Hypothalamus (tissue), 51 donors: ENCODE measurements around the gene ZNF519.
"Not testable (repeated sequence)": the region's sequence is repeated elsewhere in the genome, so short reads cannot be mapped to it uniquely, and the experiment has no call there.

Source experiments
- DNase-seq, 51 donors: peaks; one replicate each; lab custom pipeline; 2025; lab: John Stamatoyannopoulos, UW

The ZNF519 gene

DNA sequence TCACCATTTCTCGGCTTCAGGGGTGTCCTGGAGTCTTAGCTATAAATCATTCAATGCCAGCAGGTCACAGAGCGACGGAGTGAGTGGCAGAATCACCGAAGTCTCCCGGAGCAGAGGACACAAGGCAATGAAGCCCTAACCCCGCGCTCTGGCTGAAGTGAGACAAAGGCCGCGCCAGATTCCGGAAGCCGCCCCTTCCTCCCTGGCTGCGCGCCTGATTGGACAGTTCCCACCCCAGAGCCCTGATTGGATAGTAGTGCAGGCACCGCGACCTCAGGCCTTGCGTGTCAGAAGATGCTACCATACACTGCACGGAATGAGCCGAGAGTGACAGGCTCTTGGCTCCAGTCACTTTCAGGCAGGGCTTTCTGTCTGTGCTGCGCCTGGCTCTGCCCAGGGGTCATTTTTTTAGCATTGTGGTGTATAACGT is at the start of gene ZNF519:
Gene ZNF519, minus strand, starts transcription at position 165 of the 430 bp plus-strand sequence. Its CDS starts 158 bp downstream, at position 7.
- peak; percentile 28 to 98 (median 88) for DNase-seq

DNA sequence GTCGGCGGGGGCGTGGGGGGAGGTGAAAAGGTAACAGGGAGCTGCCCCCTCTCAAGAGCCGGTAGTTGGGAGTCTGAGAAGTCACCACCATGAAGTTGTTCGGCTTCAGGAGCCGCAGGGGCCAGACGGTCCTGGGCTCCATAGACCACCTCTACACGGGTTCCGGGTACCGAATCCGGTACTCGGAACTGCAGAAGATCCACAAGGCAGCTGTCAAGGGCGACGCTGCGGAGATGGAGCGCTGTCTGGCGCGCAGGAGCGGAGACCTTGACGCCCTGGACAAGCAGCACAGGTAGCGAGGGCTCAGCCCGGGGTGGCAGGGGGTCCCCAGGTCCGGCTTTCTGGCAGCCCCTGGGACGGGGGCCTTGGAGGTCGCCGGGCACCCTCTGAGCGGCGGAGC is 47.1 kb upstream of the ZNF519 start:
- peak in 1 of 51 donors; percentile 5 for DNase-seq

GRCh38 chr18:14178321-14179196 is 46.3 kb upstream of the ZNF519 start:
- DNase-seq, result peak in 33 of 51 donors; percentile 5 to 68 (median 30)

DNA sequence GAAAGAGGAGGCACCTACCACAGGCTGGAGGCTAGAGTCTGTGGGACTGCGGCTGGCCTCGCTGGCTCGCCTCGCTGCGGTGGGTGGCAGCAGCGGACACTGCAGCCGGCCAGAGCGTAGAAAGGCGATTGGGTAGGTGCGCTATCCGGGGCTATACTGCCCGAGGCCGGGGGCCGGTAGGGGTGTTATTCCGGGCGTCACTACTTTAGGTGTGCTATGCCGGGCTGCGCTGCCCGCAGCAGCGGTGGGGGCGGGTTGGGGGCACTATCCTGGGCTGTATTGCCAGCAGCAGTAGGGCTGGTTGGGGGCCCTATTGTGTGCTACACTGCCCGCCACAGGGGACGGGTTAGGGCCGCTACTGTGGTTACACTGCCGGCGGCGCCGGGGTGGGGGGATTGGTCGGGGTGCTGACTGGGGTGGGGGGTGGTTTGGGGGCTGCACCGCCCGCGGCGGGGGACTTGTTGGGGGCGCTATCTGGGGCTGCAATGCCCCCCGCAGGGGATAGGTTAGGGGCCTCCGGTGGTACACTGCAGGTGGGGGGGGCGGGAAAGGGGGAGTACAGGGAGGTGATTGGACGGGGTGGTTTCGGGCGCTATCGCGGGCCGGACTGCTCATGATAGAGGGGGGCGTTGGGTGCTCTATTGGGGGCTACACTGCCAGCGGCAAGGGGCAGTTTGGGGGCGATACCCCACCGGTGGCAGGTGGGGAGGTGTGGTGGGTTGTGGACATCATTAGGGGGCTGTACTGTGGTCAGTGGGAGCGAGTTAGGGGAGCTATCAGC is 45.5 kb upstream of the ZNF519 start:
- DNase-seq, result not testable (repeated sequence)

DNA sequence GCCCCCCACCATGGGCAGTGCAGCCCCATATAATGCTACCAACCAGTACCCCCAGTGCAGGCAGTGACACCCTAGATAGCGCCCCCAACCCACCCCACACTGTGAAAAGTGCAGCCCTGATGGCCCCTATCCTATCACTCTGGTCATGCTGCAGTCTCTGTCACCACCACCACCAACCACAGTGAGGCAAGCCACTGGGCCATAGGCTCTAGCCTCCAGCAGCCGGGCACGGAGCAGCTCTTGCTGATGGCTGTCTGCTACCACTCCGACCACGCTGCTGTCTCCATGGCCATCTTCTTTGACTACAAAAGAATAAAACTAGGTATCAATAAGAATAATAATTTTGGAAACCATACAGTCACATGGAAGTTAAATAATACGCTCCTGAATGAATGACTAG is 43.2 kb upstream of the ZNF519 start:
- not testable (repeated sequence) for DNase-seq

DNA sequence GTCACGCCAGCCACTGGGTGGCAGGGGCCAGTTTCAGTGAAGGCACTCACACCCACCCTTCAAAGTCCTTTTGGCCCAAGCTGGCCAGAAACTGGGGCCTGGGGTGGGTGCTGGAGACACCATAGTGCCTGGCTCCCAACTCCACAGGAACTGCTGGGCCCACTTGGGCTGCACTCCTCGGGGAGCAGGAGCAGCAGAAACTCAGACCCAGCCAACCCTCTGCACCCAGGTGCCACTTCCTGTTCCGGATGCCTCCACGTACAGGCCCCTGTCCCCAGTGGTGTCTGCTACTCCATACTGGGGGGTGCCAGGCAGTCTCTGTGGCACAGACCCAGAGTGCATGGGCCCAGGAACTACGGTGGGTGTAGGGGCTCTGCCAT is 42.5 kb upstream of the ZNF519 start:
- DNase-seq, result no peak

DNA sequence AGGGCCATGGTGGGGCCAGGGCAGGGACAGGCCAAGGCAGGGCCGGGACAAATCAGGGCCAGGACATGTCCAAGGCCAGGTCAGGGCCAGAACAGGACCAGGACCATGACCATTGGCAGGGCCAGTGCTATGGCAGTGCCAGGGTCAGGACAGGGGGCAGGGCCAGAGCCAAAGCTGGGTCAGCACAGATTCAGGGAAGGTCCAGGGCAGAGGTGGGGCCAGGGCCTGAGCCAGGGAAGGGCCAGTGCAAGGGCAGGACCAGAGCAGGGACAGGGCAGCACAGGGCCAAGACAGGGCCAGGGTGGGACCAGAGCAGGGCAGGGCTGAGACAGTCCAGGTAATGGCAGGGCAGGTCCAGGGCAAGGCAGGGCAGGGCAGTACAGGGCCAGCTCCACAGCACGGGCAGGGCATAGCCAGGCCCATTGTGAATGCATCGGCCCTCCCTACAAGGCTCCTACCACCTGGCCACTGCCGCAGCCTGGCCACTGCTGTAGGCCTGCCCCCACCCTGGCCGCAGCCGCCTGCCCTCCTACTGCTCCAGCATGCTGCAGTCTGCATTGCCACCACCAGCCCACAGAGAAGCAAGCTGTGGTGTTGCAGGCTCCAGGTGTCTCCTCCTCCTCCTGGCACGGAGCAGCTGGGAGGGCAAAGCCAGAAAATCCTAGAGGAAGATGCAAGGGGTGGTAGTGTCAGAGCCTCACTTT is 41.9 kb upstream of the ZNF519 start:
- DNase-seq, result not testable (repeated sequence)

DNA sequence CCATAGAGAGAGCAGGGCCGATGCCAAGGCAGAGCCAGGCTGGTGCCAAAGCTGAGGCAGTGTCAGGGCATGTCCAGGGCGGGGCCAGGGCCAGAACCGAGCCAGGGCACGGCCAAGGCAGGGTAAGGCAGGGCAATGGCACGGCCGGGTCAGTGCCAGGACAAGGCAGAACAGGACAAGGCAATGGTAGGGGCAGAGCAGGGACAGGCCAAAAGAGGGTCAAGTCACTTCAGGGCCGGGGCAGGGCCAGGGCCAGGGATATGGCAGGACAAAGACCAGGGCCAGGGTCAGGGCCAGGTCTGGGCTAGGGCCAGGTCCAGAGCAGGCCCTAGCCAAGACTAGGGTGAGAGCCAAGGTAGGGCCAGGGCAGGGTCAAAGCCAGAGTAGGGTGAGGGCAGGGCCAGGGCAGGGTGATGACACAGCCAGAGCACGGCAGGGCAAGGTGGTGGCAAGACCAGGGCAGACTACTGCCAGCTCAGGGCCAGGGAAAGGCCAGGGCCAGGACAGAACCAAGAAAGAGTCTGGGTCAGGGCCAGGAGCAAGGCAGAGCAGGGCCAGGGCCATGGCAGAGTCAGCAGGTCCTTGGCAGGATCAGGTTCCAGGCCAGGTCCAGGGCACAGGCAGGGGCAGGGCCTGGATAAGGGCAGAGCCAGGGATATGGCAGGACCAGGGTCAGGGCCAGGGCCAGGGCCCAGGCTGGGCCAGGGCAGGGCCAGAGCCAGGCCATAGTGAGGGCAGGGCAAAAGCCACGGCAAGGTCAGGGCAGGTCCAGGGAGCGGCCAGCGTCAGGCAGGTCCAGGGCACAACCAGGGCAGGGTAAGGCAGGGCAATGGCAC is 41.1 kb upstream of the ZNF519 start:
- DNase-seq, result not testable (repeated sequence)

DNA sequence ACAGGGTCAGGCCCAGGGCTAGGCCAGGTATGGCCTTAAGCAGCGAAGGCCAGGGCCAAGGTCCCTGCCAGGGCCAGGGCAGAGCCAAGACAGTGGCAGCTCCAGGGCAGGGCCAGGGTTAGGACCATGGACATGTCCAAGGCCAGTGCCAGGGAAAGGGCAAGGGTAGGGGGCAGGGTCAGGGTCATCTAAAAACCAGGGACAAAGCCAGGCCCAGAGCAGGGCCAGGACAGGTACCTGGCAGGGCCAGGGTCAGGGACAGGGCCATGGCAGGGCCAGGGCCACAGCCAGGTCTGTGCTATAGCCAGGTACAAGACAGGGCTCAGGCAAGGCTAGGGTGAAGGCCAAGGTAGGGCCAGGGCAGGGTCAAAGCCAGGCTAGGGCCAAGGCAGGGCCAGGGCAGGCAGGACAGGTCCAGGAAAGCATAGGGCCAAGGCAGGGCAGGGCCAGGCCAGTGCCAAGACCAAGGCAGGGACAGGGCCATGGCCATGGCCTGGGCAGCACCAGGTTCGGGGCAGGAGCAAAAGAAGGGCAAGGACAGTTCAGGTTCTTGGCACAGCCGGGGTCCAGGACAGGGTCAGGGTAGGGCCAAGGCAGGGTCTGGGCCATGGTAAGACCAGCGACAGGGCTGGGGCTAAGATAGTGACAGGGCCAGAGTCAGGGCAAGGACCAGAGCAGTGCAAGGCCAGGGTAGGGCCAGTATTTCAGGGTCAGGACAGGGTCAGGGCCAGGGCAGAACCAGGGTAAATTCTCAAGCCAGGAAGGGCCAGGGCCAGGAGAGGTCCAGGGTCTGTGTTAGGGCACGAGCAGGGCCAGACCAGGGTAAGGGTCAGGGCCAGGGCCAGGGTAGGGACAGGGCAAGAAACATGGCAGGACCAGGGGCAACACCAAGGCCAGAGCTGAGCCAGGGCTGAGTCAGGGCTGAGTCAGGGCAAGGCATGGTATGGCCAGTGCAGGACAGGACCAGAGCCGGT is 40.2 kb upstream of the ZNF519 start:
- not testable (repeated sequence) for DNase-seq

- DNase-seq, result not testable (repeated sequence)
These were observed 39.3 kb upstream of the ZNF519 start for GRCh38 chr18:14171301-14172141.

GRCh38 chr18:14170367-14171036 is 38.3 kb upstream of the ZNF519 start:
- DNase-seq, result not testable (repeated sequence)

DNA sequence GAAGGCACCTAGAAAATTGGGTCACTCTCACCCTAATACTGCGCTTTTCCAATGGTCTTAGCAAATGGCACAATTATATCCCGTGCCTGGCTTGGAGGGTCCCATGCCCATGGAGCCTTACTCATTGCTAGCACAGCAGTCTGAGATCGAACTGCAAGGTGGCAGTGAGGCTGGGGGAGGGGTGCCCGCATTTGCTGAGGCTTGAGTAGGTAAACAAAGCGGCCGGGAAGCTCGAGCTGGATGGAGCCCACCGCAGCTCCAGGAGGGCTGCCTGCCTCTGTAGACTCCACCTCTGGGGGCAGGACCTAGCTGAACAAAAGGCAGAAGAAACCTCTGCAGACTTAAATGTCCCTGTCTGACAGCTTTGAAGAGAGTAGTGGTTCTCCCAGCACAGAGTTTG is 30.7 kb upstream of the ZNF519 start:
- not testable (repeated sequence) for DNase-seq

GRCh38 chr18:14151564-14152113 is 19.4 kb upstream of the ZNF519 start:
- DNase-seq, result not testable (repeated sequence)

GRCh38 chr18:14150766-14151165 is 18.5 kb upstream of the ZNF519 start:
- not testable (repeated sequence) for DNase-seq

DNA sequence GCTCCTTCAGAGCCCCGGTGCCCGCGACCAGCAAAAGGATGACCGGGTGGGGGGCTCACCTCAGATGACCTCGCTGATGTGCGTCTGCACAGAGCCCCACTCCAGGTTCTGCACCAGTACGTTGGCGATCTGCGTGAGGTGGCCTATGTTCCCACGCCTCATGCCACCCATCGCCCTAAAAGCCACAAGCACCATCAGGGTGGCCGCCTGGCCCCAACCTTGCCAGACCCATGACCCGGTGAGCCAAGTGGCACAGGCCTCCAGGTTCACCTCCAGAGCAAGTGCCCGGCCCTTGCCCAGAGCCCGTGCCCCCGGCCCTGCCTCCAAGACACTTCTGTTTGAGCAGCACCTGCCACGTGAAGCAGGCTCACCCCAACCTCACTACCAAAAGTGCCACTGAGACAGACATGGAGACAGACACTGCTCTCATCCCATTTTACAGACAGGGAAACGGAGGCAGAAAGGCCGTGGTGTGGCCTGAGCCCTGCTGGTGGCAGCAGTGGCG is 17.7 kb upstream of the ZNF519 start:
- DNase-seq, result not testable (repeated sequence)

GRCh38 chr18:14149121-14149850 is 17.1 kb upstream of the ZNF519 start:
- DNase-seq, result not testable (repeated sequence)
